ENCODE results near the gene SARDH. TPM values are rescaled to one million over a fixed set of nuclear protein-coding genes. Genes with fewer than 3 reads are reported as not detected.

The SARDH gene
- total RNA-seq, 1 donor from 2014 or later, result 1.8 TPM

- Histone ChIP-seq H3K27me3 (ENCODE audit: control insufficient read depth, insufficient read depth, low read length) (peaks cover 37% of the 10 kb centered on the region), H3K4me3 (ENCODE audit: low read depth, low read length) (no peak overlapping the region), H3K36me3 (ENCODE audit: control insufficient read depth, insufficient read depth, low read length) (no peaks in the 10 kb centered on the region)
- TF ChIP-seq, protein P1, sequence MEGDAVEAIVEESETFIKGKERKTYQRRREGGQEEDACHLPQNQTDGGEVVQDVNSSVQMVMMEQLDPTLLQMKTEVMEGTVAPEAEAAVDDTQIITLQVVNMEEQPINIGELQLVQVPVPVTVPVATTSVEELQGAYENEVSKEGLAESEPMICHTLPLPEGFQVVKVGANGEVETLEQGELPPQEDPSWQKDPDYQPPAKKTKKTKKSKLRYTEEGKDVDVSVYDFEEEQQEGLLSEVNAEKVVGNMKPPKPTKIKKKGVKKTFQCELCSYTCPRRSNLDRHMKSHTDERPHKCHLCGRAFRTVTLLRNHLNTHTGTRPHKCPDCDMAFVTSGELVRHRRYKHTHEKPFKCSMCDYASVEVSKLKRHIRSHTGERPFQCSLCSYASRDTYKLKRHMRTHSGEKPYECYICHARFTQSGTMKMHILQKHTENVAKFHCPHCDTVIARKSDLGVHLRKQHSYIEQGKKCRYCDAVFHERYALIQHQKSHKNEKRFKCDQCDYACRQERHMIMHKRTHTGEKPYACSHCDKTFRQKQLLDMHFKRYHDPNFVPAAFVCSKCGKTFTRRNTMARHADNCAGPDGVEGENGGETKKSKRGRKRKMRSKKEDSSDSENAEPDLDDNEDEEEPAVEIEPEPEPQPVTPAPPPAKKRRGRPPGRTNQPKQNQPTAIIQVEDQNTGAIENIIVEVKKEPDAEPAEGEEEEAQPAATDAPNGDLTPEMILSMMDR (IDR thresholded peaks at IDR 0.05; ENCODE audit: insufficient read depth, low read length, poor library complexity, severe bottlenecking), result no peak
- DNase-seq (ENCODE audit: low read depth), result no peak
Observed at GRCh38 chr9:133708246-133709014, 29.7 kb downstream of the SARDH start.

DNA sequence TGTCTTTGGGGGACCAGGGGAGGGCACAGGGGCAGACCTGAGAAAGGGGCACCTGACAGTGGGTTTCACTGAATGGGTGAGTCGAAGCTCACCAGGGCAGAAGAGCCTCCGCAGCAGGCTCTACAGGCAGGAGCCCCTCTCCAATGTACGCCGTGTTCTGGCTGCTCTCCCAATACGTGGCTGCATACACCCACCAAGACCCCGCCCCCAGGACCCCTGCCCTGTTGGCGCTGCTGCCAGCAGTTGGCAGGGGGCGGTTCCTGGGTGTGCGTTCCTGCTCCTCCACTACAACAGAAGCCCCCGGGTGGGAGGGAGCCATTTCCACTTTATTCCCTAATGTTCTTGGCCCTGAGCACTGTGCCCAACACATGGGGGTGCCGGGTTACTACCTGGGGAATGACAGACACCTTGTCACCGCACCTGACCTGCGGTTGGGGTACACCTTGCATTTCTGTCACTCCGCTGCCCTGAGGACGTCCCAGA is 30.3 kb downstream of the SARDH start:
- Histone ChIP-seq H3K36me3 (ENCODE audit: control insufficient read depth, insufficient read depth, low read length) (no peaks in the 10 kb centered on the region), H3K4me3 (ENCODE audit: low read depth, low read length) (no peak overlapping the region), H3K27me3 (ENCODE audit: control insufficient read depth, insufficient read depth, low read length) (peaks cover 37% of the 10 kb centered on the region)
- TF ChIP-seq, protein P1 (IDR thresholded peaks at IDR 0.05; ENCODE audit: insufficient read depth, low read length, poor library complexity, severe bottlenecking), result no peak
- DNase-seq (ENCODE audit: low read depth), result no peak

- Histone ChIP-seq H3K27me3 (ENCODE audit: control insufficient read depth, insufficient read depth, low read length) (peaks cover 40% of the 10 kb centered on the region), H3K36me3 (ENCODE audit: control insufficient read depth, insufficient read depth, low read length) (no peaks in the 10 kb centered on the region), H3K4me3 (ENCODE audit: low read depth, low read length) (no peak overlapping the region)
- TF ChIP-seq, protein P1 (IDR thresholded peaks at IDR 0.05; ENCODE audit: insufficient read depth, low read length, poor library complexity, severe bottlenecking), result no peak
- DNase-seq (ENCODE audit: low read depth), result no peak
Observed at GRCh38 chr9:133707065-133707762, 30.9 kb downstream of the SARDH start.

- Histone ChIP-seq H3K27me3 (ENCODE audit: control insufficient read depth, insufficient read depth, low read length) (peaks cover 46% of the 10 kb centered on the region), H3K4me3 (ENCODE audit: low read depth, low read length) (no peak overlapping the region), H3K36me3 (ENCODE audit: control insufficient read depth, insufficient read depth, low read length) (no peaks in the 10 kb centered on the region)
- no peak for DNase-seq (ENCODE audit: low read depth)
- TF ChIP-seq, protein P1 (IDR thresholded peaks at IDR 0.05; ENCODE audit: insufficient read depth, low read length, poor library complexity, severe bottlenecking), result no peak
Observed at GRCh38 chr9:133706307-133707050, 31.7 kb downstream of the SARDH start.

- H3K27me3 ChIP-seq (ENCODE audit: control insufficient read depth, insufficient read depth, low read length), result peaks cover 48% of the 10 kb centered on the region
- no peaks in the 10 kb centered on the region for H3K36me3 ChIP-seq (ENCODE audit: control insufficient read depth, insufficient read depth, low read length)
- TF ChIP-seq, protein P1 (IDR thresholded peaks at IDR 0.05; ENCODE audit: insufficient read depth, low read length, poor library complexity, severe bottlenecking), result no peak
- no peak overlapping the region for H3K4me3 ChIP-seq (ENCODE audit: low read depth, low read length)
- no peak for DNase-seq (ENCODE audit: low read depth)
Observed at GRCh38 chr9:133705576-133705975, 32.6 kb downstream of the SARDH start.

Measured in kidney epithelial cell (primary cell).